ENCODE results near the gene RAB21.
A peak's percentile ranks its signal among the peaks of the same experiment; 100 is the strongest.

Gene RAB21, protein sequence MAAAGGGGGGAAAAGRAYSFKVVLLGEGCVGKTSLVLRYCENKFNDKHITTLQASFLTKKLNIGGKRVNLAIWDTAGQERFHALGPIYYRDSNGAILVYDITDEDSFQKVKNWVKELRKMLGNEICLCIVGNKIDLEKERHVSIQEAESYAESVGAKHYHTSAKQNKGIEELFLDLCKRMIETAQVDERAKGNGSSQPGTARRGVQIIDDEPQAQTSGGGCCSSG

GRCh38 chr12:71754461-71755145 lies at the start of gene RAB21:
TSS of gene RAB21 (plus strand) at chr12:71754863. CDS start at chr12:71755130, 267 bp downstream.
- peak; percentile 68 for FAIRE-seq

DNA sequence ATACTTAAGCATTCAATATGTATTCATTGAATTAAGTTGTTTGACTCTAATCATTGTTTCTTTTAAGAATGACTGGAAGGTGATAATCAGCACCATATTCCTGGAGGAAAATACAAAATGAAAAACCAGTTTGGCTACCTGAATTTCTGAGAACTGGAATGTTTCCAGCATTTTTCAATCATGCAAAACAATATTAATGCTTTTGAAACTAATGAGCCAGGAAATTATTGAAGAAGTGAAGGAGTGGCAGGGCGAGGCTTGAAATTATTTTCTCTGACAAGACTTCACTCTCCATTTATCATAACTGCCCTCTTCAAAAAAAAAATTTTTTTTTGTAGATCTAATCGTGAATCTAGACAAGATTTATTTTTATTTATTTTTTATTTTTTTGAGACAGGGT lies 49.7 kb upstream of the RAB21 start:
- no peak for FAIRE-seq

- no peak for FAIRE-seq
These were observed 46.0 kb upstream of the RAB21 start for GRCh38 chr12:71708658-71709057.

GRCh38 chr12:71710276-71711125 lies 44.2 kb upstream of the RAB21 start:
- no peak for FAIRE-seq

GRCh38 chr12:71718611-71719010 lies 36.1 kb upstream of the RAB21 start:
- FAIRE-seq = no peak

DNA sequence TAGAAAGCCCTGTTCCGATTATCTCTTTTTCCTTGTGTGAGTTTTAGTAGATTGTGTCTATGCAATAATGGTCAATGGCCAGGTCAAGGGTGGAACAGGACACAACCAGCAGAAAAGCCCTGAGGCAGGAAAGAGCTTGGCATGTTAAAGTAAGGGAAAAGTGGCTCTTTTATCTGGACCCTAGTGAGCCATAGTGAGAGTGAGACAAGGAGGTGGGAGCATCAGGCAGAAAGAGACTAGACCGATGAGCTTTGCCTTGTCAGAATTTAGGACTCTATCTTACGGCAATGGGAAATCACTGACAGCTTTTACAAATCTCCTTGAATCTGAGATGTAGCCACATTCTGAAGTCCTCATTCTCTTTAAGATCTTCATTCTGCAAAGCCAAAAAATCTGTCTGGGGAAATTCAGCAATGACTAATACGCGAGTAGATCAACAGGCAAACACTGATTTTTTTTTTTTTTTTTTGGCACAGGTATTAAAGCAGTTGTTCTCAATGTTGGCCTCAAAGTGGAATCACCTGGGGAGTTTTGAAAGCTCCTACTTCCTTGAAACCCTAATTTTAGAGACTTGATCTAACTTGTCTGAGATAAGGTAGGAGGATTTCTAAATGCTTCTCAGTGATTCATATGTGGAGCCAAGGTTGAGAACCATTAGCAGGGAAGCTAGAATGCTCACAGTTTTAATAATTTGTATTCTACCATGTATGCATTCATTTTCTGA lies 34.9 kb upstream of the RAB21 start:
- no peak for FAIRE-seq

- no peak for FAIRE-seq
These were observed 32.7 kb upstream of the RAB21 start for GRCh38 chr12:71721783-71722505.

- no peak for FAIRE-seq
These were observed 29.7 kb upstream of the RAB21 start for GRCh38 chr12:71725011-71725410.

- FAIRE-seq = no peak
These were observed 28.1 kb upstream of the RAB21 start for GRCh38 chr12:71726548-71726947.

DNA sequence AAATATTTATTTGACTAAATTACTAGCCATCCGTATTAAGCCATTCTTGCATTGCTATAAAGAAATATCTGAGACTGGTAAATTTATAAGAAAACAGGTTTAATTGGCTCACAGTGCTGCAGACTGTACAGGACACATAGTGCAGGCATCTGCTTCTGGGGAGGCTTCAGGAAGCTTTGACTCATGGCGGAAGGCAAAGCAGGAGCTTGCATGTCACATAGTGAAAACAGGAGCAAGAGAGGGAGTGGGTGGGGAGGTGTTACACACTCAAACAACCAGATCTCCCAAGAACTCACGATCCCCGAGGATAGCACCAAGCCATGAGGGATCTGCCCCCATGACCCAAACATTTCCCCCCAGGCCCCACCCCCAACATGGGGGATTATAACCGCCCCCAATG lies 26.7 kb upstream of the RAB21 start:
- no peak for FAIRE-seq

- FAIRE-seq = no peak
These were observed 23.7 kb upstream of the RAB21 start for GRCh38 chr12:71730936-71731335.

DNA sequence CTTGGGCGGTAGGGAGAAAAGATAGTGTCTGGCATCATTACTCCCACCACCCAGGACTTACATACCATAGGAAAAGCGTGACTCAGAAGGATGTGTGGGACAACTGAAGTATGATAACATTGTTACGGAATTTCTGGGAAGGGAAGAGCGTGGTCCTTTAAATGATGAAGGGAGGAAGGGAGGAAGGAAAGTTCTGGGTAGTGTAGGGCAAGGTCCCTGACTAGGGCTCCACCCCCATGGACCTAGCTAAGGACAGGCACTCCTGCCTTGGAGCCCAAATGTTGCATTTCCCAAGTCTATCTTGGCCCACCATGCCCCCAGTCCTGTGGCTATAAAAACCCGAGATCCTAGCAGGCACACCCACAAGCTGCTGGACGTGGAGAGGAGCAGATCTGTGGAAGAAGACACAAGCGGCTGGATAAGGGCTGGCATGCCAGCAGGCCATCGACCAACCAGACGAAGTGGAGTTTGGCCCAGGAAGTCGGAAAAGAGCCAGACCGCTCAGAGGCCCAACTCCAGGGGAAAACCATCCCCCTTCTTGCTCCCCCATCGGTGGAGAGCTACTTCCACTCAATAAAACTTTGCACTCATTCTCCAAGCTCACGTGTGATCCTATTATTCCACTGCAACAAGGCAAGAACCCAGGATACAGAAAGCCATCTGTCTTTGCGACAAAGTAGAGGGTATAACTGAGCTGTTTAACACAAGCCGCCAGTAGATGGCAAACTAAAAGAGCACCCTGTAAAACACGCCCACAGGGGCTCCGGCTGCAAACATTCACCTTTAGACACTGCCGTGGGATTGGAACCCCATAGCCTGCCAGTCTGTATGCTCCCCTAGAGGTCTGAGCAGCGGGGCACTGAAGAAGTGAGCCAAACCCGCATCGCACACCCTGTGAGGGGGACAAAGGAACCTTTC lies 23.0 kb upstream of the RAB21 start:
- FAIRE-seq = no peak

DNA sequence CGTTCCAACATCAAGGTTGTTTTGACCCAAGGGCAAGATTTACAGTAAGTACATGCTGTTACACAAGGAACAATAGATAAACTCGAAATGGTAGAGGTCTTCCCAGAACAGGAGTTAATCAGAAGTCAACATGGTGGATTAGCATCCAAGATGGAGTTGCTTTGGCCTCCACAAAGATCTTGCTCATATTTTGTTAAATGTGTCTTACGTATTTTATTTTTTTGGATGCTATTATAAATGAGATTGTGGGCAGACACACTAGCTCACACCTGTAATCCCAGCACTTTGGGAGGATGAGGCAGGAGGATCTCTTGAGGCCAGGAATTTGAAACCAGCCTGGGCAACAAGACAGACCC lies 22.3 kb upstream of the RAB21 start:
- FAIRE-seq = no peak

DNA sequence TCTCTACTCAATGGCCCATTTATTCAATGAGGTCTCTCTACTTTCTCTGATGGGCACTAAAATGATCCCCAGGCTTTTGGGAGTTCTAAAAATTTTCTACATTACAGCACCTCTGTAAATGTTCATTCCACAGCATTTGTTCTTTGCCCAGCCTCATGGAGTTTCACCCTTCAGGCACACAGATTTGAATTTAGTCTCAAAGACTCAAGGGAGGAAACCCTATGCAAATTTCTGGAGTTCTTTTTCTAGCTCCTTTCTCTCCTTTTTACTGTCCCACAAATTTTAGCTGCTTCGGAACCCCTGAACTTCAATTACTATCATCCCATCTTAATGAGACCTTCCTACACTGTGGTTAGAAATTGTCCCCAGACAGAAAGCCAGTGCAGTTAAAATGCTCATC lies 17.5 kb upstream of the RAB21 start:
- no peak for FAIRE-seq

DNA sequence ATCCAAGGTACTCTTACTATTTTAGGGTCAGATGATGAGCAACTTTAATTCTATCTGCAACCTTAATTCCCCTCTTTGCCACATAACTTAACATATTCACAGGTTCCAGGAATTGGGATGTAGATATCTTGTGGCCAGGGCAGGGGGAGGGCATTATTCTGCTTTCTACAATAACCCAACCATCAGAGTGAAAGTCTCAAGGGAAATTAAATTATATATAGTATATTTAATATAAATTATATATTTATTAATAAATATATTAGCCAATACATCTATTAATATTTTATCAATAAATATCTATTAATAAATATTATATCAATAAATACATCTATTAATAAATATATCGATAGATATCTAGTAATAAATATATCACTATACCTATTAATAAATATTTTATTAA lies 11.7 kb upstream of the RAB21 start:
- FAIRE-seq = no peak

DNA sequence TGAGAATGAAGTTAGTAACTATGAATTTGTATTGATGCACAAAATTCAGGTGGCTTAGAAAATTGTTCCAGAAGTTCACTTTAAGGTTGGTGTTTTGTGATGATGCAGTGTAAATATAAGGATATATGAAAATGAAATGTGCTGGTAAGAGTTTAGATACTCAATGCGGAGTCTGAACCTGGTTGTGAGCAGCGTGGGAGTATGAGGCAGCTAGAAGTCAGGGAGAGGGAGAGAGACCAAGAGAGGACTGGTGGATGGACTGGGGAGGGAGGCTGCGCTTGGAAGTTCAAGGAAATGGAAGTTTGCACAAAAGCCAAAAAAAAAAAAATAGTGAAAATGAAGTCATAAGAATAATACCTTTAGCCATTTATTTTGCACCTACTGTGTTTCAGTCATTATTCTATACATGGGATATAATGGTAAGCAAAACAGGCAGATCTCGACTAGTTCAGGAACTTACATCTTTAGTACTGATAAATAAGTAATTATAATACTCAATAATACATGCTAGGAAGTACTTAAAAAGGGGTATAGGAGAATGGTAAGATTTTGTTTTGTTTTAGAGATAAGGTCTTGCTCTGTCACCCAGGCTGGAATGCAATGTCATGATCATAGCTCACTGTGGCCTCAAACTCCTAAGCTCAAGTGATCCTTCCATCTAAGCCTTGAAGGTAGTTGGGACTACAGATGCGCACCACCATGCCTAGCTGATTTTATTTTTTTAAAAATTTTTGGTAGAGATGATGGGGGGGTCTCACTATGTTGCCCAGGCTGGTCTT lies 10.0 kb upstream of the RAB21 start:
- FAIRE-seq = no peak

DNA sequence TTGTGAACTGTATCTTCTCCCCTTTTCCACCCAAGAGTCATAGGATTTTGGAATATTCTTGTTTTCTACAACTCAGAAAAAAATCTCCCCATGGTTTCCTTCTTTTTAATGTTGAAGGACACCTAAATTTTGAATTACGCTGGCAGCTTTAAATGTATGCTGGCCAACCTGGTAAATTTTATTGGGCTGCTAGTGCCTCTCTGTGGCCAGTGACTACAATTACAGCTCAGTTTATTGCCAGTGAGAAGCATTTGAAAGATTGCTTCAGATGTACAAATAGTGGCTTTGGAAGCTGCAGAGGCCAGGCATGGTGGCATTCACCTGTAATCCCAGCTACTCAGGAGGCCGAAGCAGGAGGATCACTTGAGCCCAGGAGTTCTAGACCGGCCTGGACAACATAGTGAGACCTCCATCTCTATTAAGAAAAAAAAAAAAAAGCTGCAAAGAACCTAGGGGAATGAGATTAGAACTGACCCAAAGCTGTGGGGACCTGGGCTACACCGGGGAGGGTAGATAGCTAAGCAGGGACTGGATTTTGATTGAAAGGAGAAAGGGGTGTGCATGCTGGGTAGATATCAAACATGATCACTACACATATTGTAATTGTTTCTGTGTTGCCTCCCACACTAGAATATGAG lies 7.6 kb upstream of the RAB21 start:
- FAIRE-seq = peak; percentile 94

DNA sequence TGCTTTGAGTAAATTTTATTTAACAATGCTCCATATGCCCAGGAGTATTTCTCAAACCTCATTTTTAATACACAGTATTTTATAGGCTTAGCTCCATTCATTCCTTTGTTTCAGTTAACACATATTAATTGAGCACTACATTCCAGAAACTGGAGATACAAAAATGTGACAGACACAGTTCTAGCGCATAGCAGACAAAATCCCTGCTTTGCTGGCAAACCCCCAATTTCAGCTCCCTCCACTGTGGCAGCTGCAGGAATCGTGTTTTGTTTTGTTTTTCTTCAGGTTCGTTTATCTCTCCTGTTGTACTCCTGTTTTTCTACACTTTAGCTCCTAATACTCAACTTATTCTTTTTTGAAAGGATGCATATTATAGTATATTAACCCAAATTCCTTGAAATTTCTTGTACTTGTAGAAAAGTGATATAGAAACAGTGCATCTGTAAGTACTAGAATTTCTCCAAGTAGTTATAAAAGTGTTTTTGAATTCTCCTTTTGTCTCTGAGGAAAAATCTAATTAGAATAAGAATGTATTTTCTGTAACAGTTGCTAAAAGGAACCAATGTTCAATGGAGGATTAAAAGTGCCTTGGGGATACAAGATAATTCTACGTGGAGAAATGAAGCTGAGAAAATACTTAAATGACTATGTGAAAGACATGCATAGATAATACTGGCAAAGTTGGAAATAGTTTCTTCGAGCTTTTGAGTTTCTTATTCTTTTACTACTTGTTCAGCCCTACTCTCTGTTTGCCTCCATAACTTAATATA lies 6.4 kb upstream of the RAB21 start:
- FAIRE-seq = no peak

GRCh38 chr12:71749666-71750065 lies 5.0 kb upstream of the RAB21 start:
- no peak for FAIRE-seq

Data from TTC549 (cell line).